Prostate gland (tissue), 2 donors: ENCODE results near the gene NDFIP1. TPM values are rescaled to one million over a fixed set of nuclear protein-coding genes. Genes with fewer than 3 reads are reported as not detected.
A peak's percentile ranks its signal among the peaks of the same experiment; 100 is the strongest.

Experiments used
- DNase-seq: peaks from one replicate; pipeline ENCODE4 v3.0.0-alpha.2; 2019; ENCODE audit warnings: low spot score
- H3K27ac ChIP-seq, 2 donors: fragments of 200-600 bp; sonication (generic); 2 replicates each; pipeline ENCODE4 v1.5.1; 2017 to 2019
- H3K27me3 ChIP-seq: fragments of 200-600 bp; sonication (generic); replicated peaks from 2 replicates; pipeline ENCODE4 v1.5.1; 2019; ENCODE audit not compliant: insufficient read depth
- H3K36me3 ChIP-seq, 2 donors: fragments of 200-600 bp; sonication (generic); 1 replicate in 1 of 2; 2 replicates in 1 of 2; pipeline versions ENCODE4 v1.5.1 to v1.8.1; 2017 to 2019
- H3K4me1 ChIP-seq: fragments of 200-600 bp; sonication (generic); replicated peaks from 2 replicates; pipeline ENCODE4 v1.5.1; 2019
- H3K4me3 ChIP-seq, 2 donors: fragments of 200-600 bp; sonication (generic); 2 replicates each; pipeline ENCODE4 v1.5.1; 2017 to 2019
- H3K9me3 ChIP-seq: fragments of 200-600 bp; sonication (generic); 2 replicates; pipeline ENCODE4 v1.5.1; 2017
- POLR2A ChIP-seq: fragments of 450-650 bp; IDR thresholded peaks from one replicate; pipeline ENCODE4 v1.6.1; 2016; ENCODE audit warnings: antibody characterized with exemption, mild to moderate bottlenecking
- POLR2AphosphoS5 ChIP-seq: sonication (generic); formaldehyde crosslinking; IDR thresholded peaks from one replicate; pipeline ENCODE4 v1.6.1; 2017; ENCODE audit warnings: antibody characterized with exemption
- WGBS: methylation state at CpG from one replicate; pipeline ENCODE4 v1.1.5; 2018; 5-methylcytosine and 5-hydroxymethylcytosine counted together
- intact Hi-C: fragments of 100-400 bp; cut with DNase I; formaldehyde crosslinking; loops from one replicate; pipeline ENCODE4 v1.14.2; 2022
- total RNA-seq, 2 donors: library from RNA; depleted of rRNA; stranded (reverse); fragments of >200 nt; gene quantifications; one replicate each; pipeline ENCODE4 v1.1.0, GENCODE V29; 2016
- TF ChIP-seq, protein P1 (sequence below), 4 experiments: fragments of 200-600 bp in 2 of 4; fragments of 450-650 bp in 2 of 4; sonication (generic) in 2 of 4; IDR thresholded peaks; 1 replicate in 3 of 4; 2 replicates in 1 of 4; pipeline ENCODE4 v1.5.1; 2016 to 2019; ENCODE audit warnings: antibody characterized with exemption in 4 of 4, mild to moderate bottlenecking in 2 of 4, moderate library complexity in 2 of 4

Gene NDFIP1
- total RNA-seq, 2 donors from 2014 or later = 134 to 234 TPM

- intact Hi-C loops = loop anchor here (5.0 kb wide), 1 partner anchor 97 kb away; the partner anchor contains the start of gene GNPDA1
These were observed 909 bp downstream of the NDFIP1 start for GRCh38 chr5:142109331-142110045.

DNA sequence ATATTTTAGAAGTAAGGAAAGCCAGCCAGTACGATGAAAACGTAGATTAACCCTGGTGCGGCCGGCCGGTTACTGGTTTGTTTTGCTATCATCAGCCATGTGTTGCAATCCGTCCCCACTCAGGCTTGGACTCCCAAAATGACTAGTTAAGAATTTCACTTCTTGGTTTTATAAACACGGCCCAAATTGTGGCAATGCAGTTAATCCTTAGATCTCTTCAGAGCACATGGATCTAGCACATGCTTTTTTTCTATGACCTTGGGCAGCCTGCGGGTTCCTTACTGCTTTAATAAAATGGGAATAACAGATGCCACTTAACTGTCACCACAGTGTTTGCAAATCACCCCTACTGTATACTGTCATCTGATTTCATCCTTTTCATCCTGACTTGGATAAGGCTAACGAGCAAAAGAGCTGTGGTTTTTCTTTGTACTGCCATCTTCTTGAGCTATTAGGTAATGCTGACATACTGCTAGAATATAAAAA is 1.5 kb downstream of the NDFIP1 start:
- Histone ChIP-seq H3K9me3 (no peaks in the 10 kb centered on the region), H3K36me3 (no peaks in the 10 kb centered on the region), H3K4me3 (peak overlapping the region; percentile 57 to 87), H3K27me3 (no peaks in the 10 kb centered on the region), H3K27ac (peak overlapping the region; percentile 98 to 99), H3K4me1 (no peaks in the 10 kb centered on the region)
- intact Hi-C loops = no loop called here
- DNase-seq = no peak
- WGBS = 2% methylated on average over 9 of the region's 9 CpGs
- TF ChIP-seq, protein P1, sequence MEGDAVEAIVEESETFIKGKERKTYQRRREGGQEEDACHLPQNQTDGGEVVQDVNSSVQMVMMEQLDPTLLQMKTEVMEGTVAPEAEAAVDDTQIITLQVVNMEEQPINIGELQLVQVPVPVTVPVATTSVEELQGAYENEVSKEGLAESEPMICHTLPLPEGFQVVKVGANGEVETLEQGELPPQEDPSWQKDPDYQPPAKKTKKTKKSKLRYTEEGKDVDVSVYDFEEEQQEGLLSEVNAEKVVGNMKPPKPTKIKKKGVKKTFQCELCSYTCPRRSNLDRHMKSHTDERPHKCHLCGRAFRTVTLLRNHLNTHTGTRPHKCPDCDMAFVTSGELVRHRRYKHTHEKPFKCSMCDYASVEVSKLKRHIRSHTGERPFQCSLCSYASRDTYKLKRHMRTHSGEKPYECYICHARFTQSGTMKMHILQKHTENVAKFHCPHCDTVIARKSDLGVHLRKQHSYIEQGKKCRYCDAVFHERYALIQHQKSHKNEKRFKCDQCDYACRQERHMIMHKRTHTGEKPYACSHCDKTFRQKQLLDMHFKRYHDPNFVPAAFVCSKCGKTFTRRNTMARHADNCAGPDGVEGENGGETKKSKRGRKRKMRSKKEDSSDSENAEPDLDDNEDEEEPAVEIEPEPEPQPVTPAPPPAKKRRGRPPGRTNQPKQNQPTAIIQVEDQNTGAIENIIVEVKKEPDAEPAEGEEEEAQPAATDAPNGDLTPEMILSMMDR (IDR thresholded peaks at IDR 0.05) = no peak
- no peak for TF ChIP-seq POLR2A
- no peak for TF ChIP-seq POLR2AphosphoS5

More at GRCh38 chr5:142109331-142110045, 909 bp downstream of the NDFIP1 start:
- under 1% methylated on average over 21 of the region's 21 CpGs for WGBS
- no peaks in the 10 kb centered on the region for H3K4me1 ChIP-seq
- H3K27ac ChIP-seq = peak overlapping the region; percentile 98 to 99
- H3K4me3 ChIP-seq = peak overlapping the region; percentile 57 to 87
- H3K27me3 ChIP-seq = no peaks in the 10 kb centered on the region
- no peak for DNase-seq
- TF ChIP-seq, protein P1 (IDR thresholded peaks at IDR 0.05) = no peak
- TF ChIP-seq POLR2A (no peak), POLR2AphosphoS5 (no peak)
- no peaks in the 10 kb centered on the region for H3K36me3 ChIP-seq
- no peaks in the 10 kb centered on the region for H3K9me3 ChIP-seq

DNA sequence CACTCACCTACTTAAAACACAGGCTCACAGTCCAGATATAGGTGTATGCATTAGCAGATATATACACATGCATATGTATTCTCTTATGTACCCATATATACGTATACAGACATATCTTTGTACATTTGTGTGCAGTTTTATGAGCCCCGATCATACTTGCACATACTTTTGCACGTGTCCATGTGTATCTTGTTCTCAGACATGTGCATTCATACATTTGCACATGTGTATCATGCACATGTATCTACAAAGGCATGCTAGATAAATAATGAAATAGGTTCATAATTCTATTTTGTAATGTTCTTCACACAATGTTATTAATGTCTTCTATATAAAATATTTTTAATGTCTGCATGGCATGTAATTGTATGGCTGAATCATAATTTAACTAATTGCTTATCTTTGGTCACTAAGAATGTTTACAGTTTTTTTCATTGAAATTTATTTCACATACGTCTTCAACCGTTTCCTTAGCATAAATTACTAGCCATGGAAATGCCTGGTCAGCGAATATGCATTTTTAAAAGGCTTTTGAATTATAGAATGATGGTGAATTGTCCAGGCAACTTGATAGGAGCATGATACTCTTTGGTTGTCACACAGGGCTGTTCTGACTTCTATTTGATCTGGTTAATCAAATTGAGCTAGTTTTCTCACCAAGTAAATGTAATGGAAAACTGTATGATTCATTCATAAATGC is 2.6 kb downstream of the NDFIP1 start:
- Histone ChIP-seq H3K36me3 (no peaks in the 10 kb centered on the region), H3K27ac (no peak overlapping the region), H3K27me3 (no peaks in the 10 kb centered on the region), H3K4me3 (peak overlapping the region in 1 of 2 donors; percentile 5), H3K4me1 (no peaks in the 10 kb centered on the region), H3K9me3 (no peaks in the 10 kb centered on the region)
- 66% methylated on average over 6 of the region's 6 CpGs for WGBS
- TF ChIP-seq, protein P1 (IDR thresholded peaks at IDR 0.05) = no peak
- TF ChIP-seq POLR2A (no peak), POLR2AphosphoS5 (no peak)
- intact Hi-C loops = no loop called here
- no peak for DNase-seq

GRCh38 chr5:142114687-142115086 is 6.1 kb downstream of the NDFIP1 start:
- Histone ChIP-seq H3K27ac (no peak overlapping the region), H3K4me1 (no peaks in the 10 kb centered on the region), H3K27me3 (no peaks in the 10 kb centered on the region), H3K4me3 (no peak overlapping the region), H3K9me3 (no peaks in the 10 kb centered on the region), H3K36me3 (no peaks in the 10 kb centered on the region)
- DNase-seq = no peak
- TF ChIP-seq POLR2AphosphoS5 (no peak), POLR2A (no peak)
- TF ChIP-seq, protein P1 (IDR thresholded peaks at IDR 0.05) = no peak
- 100% methylated on average over 1 of the region's 1 CpG for WGBS
- intact Hi-C loops = no loop called here
